Activated CD4-positive, alpha-beta T cell treated with anti-CD3 and anti-CD28 coated beads for 36 hours (primary cell): ENCODE results near the gene AMY1C. TPM values are rescaled to one million over a fixed set of nuclear protein-coding genes. Genes with fewer than 3 reads are reported as not detected.

ENCODE experiments used
- ATAC-seq: fragments of 200-7000 bp; cut with Tn5 transposase; one replicate; pipeline ENCODE4 v1.10.0; 2021; ENCODE audit warnings: mild to moderate bottlenecking, moderate library complexity
- CTCF ChIA-PET: fragments of 350-600 bp; sonication (Branson Sonifier 250); formaldehyde crosslinking; loops from one replicate; lab custom pipeline; 2021; ENCODE audit warnings: antibody characterized with exemption; lab: Charles Lee
- POLR2A ChIA-PET: fragments of 350-600 bp; sonication (Branson Sonifier 250); formaldehyde crosslinking; loops from one replicate; lab custom pipeline; 2021; ENCODE audit warnings: antibody characterized with exemption, inconsistent platforms; lab: Charles Lee
- DNase-seq: peaks from one replicate; pipeline ENCODE4 v3.0.0-alpha.2; 2020
- H3K27ac Mint-ChIP-seq: one replicate; pipeline ENCODE4 v1.8.0; 2021; ENCODE audit warnings: mixed read lengths
- H3K27me3 Mint-ChIP-seq: one replicate; pipeline ENCODE4 v1.8.0; 2021; ENCODE audit warnings: mixed read lengths
- H3K36me3 Mint-ChIP-seq: one replicate; pipeline ENCODE4 v1.8.0; 2021; ENCODE audit warnings: low read depth, mixed read lengths
- H3K4me1 Mint-ChIP-seq: one replicate; pipeline ENCODE4 v1.8.0; 2021; ENCODE audit warnings: mixed read lengths
- H3K4me3 Mint-ChIP-seq: one replicate; pipeline ENCODE4 v1.8.0; 2021; ENCODE audit warnings: mild to moderate bottlenecking, moderate library complexity, mixed read lengths
- H3K9me3 Mint-ChIP-seq: one replicate; pipeline ENCODE4 v1.8.0; 2021; ENCODE audit warnings: low read depth, mixed read lengths
- intact Hi-C, 2 experiments: fragments of 100-400 bp; cut with DNase I in 1 of 2; cut with micrococcal nuclease in 1 of 2; formaldehyde crosslinking; loops; one replicate each; pipeline versions ENCODE4 v1.14.2 to v1.15.1; 2022 to 2024; cut with DNase I, micrococcal nuclease
- total RNA-seq, 2 experiments: library from RNA; stranded (reverse); gene quantifications; one replicate each; pipeline ENCODE4 v1.2.3, GENCODE V29; 2021

Gene AMY1C
- total RNA-seq, 2 experiments from 2014 or later: not detected

- CTCF ChIA-PET: no interaction called here
- no peak for ATAC-seq
- POLR2A ChIA-PET: no interaction called here
These were observed 30.2 kb downstream of the AMY1C start for GRCh38 chr1:103779932-103780331.

DNA sequence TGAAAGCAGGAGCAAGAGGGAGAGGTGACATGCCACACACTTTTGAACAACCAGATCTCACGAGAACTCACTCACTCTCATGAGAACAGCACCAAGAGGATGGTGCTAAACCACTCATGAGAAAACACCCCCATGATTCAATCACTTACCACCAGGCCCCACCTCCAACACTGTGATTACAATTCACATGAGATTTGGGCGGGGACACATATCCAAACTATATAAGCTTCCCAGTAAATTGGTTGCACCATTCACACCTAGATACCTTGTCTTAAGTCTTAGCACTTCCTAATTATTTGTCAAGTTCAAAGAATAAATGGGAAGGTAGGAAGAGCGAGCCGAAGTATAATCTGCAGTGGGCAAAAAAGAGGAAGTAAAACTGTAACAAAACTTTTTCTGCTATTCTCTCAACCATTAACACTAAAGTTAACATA is 34.3 kb downstream of the AMY1C start:
- intact Hi-C loops: no loop called here
- H3K27ac Mint-ChIP-seq: no peak overlapping the region
- ChIA-PET CTCF (no interaction called here), POLR2A (no interaction called here)
- H3K4me1 Mint-ChIP-seq: no peaks in the 10 kb centered on the region
- no peak for DNase-seq
- no peak for ATAC-seq
- no peak overlapping the region for H3K4me3 Mint-ChIP-seq
- H3K9me3 Mint-ChIP-seq: no peaks in the 10 kb centered on the region
- no peaks in the 10 kb centered on the region for H3K36me3 Mint-ChIP-seq
- no peaks in the 10 kb centered on the region for H3K27me3 Mint-ChIP-seq

More at GRCh38 chr1:103779932-103780331, 30.2 kb downstream of the AMY1C start:
- DNase-seq: no peak
- Mint-ChIP-seq H3K27ac (no peak overlapping the region), H3K27me3 (no peaks in the 10 kb centered on the region), H3K36me3 (no peaks in the 10 kb centered on the region), H3K4me3 (no peak overlapping the region), H3K4me1 (no peaks in the 10 kb centered on the region), H3K9me3 (no peaks in the 10 kb centered on the region)
- intact Hi-C loops: no loop called here

DNA sequence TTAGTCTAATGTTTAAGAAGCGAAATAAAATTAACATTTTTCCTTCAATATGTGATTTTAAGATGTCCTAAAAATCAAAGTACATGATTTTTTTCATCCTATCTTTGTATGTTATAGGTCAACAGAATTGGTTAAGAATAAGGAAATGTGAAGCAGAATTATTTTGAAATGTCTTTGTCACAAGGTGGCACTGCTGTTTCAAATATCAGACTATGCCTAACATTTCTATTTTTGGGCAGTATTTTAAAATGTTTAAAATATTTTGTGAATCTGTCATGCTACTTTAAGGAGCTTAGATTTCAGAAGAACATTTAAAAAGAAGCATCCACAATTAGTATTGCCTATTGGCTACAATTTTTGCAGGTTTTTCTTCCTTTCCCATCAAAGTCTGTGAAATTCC is 38.7 kb downstream of the AMY1C start:
- DNase-seq (no peak), ATAC-seq (no peak)
- ChIA-PET CTCF (no interaction called here), POLR2A (no interaction called here)
- Mint-ChIP-seq H3K36me3 (no peaks in the 10 kb centered on the region), H3K27ac (no peak overlapping the region), H3K27me3 (no peaks in the 10 kb centered on the region), H3K4me1 (no peaks in the 10 kb centered on the region), H3K4me3 (no peak overlapping the region), H3K9me3 (peaks cover 2% of the 10 kb centered on the region)
- intact Hi-C loops: no loop called here

GRCh38 chr1:103790172-103790571 is 40.5 kb downstream of the AMY1C start:
- Mint-ChIP-seq H3K27me3 (no peaks in the 10 kb centered on the region), H3K4me1 (no peaks in the 10 kb centered on the region), H3K27ac (no peak overlapping the region), H3K9me3 (peaks cover 7% of the 10 kb centered on the region), H3K36me3 (no peaks in the 10 kb centered on the region), H3K4me3 (no peak overlapping the region)
- no peak for ATAC-seq
- ChIA-PET POLR2A (no interaction called here), CTCF (interaction anchor here (1.1 kb wide), 1 partner anchor 15 kb away, joined by 3 read pairs; no protein-coding TSS in a partner anchor)
- intact Hi-C loops: no loop called here
- DNase-seq: no peak

Other genes with a start within 250 kb of the AMY1C start
- gene RNPC3, start 224.2 kb upstream of the AMY1C start, total RNA-seq: 10 to 100 TPM; 18.1 to 28.4 TPM
- 1 to 10 TPM; 3.5 to 3.6 TPM for gene AMY2B, start 178.3 kb upstream of the AMY1C start, total RNA-seq
- gene AMY2A, start 132.5 kb upstream of the AMY1C start, total RNA-seq: not detected
- gene AMY1A, start 94.1 kb upstream of the AMY1C start, total RNA-seq: not detected
- not detected for gene AMY1B, start 53.7 kb upstream of the AMY1C start, total RNA-seq